Karpas-422 (cell line): ENCODE results near the gene MAGI1. TPM values are rescaled to one million over a fixed set of nuclear protein-coding genes. Genes with fewer than 3 reads are reported as not detected.
"Not testable (repeated sequence)": the region's sequence is repeated elsewhere in the genome, so short reads cannot be mapped to it uniquely, and the experiment has no call there.

Source experiments
- DNase-seq: peaks from one replicate; pipeline ENCODE4 v3.0.0-alpha.2; 2015
- H2AFZ ChIP-seq: fragments of 200-600 bp; sonication (generic); 2 replicates; pipeline ENCODE4 v1.6.1; 2014; ENCODE audit warnings: antibody characterized with exemption, low read length, mixed read lengths
- H3K27ac ChIP-seq: fragments of 200-600 bp; sonication (generic); 2 replicates; pipeline ENCODE4 v1.5.1; 2014; ENCODE audit warnings: mild to moderate bottlenecking, low read length, moderate library complexity
- H3K27me3 ChIP-seq: fragments of 200-600 bp; sonication (generic); 2 replicates; pipeline ENCODE4 v1.6.1; 2014; ENCODE audit warnings: low read length, mixed read lengths
- H3K36me3 ChIP-seq: fragments of 200-600 bp; sonication (generic); 2 replicates; pipeline ENCODE4 v1.6.1; 2014; ENCODE audit warnings: low read length, mixed read lengths; ENCODE audit not compliant: insufficient read depth
- H3K4me1 ChIP-seq: fragments of 200-600 bp; sonication (generic); 2 replicates; pipeline ENCODE4 v1.6.1; 2014; ENCODE audit warnings: mild to moderate bottlenecking, low read length, mixed read lengths
- H3K4me2 ChIP-seq: fragments of 200-600 bp; sonication (generic); 2 replicates; pipeline ENCODE4 v1.6.1; 2014; ENCODE audit warnings: low read length, low read depth, mild to moderate bottlenecking; ENCODE audit not compliant: poor library complexity, severe bottlenecking
- H3K4me3 ChIP-seq: fragments of 200-600 bp; sonication (generic); 2 replicates; pipeline ENCODE4 v1.5.1; 2014; ENCODE audit warnings: mild to moderate bottlenecking, antibody characterized with exemption, low read length, mixed read lengths
- H3K79me2 ChIP-seq: fragments of 200-600 bp; sonication (generic); 2 replicates; pipeline ENCODE4 v1.6.1; 2014; ENCODE audit warnings: mild to moderate bottlenecking, low read length, mixed read lengths
- H3K9ac ChIP-seq: fragments of 200-600 bp; sonication (generic); 2 replicates; pipeline ENCODE4 v1.6.0; 2014; ENCODE audit warnings: low read length
- H3K9me2 ChIP-seq: fragments of 200-600 bp; sonication (generic), shearing (Covaris generic); replicated peaks from 2 replicates; pipeline ENCODE4 v1.6.0; 2014; ENCODE audit warnings: mild to moderate bottlenecking, low read length, moderate library complexity; ENCODE audit not compliant: insufficient read depth
- H3K9me3 ChIP-seq: fragments of 300-700, 200-600 bp; sonication (generic); 2 replicates; pipeline ENCODE4 v1.6.1; 2014; ENCODE audit warnings: low read length, mixed read lengths
- H4K20me1 ChIP-seq: fragments of 200-600 bp; sonication (generic); 2 replicates; pipeline ENCODE4 v1.6.1; 2014; ENCODE audit warnings: mild to moderate bottlenecking, antibody characterized with exemption, low read length, low read depth; ENCODE audit not compliant: insufficient read depth
- total RNA-seq: library from RNA; depleted of rRNA; stranded (reverse); fragments of >200 nt; shearing (Covaris generic); gene quantifications from 2 replicates; pipeline ENCODE4 v1.2.3, GENCODE V29; 2014; ENCODE audit warnings: low replicate concordance

The MAGI1 gene
- total RNA-seq, 1 experiment from 2014 or later = 0.71 TPM

DNA sequence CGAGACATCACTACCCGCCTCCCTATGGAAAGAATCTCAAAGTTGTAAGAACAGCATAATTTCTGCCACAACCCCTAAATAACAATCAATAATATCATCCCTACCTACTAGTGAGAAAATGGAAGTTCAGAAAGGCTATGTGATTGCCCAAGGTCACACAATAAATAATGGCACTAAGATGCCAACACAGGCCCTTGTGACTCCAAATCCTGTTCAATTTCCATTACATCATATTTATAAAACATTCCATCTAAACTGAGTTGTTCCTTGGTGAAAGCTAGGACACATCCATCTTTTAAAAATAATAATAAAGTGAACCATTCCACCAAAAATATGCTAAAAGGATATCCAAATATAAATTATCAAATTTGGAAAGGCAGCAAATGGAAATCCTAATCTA, 144.6 kb downstream of the MAGI1 start:
- H3K9ac ChIP-seq = no peak overlapping the region
- no peak overlapping the region for H2AFZ ChIP-seq
- no peak overlapping the region for H3K27ac ChIP-seq
- H3K9me2 ChIP-seq = no peaks in the 10 kb centered on the region
- no peak overlapping the region for H3K4me2 ChIP-seq
- H3K36me3 ChIP-seq = no peaks in the 10 kb centered on the region
- H4K20me1 ChIP-seq = no peaks in the 10 kb centered on the region
- no peaks in the 10 kb centered on the region for H3K4me1 ChIP-seq
- no peak overlapping the region for H3K4me3 ChIP-seq
- DNase-seq = no peak
- H3K9me3 ChIP-seq = no peaks in the 10 kb centered on the region
- H3K79me2 ChIP-seq = no peaks in the 10 kb centered on the region
- no peaks in the 10 kb centered on the region for H3K27me3 ChIP-seq

- H3K9me2 ChIP-seq = no peaks in the 10 kb centered on the region
- H2AFZ ChIP-seq = no peak overlapping the region
- no peak for DNase-seq
- H3K4me2 ChIP-seq = no peak overlapping the region
- no peaks in the 10 kb centered on the region for H3K36me3 ChIP-seq
- no peaks in the 10 kb centered on the region for H4K20me1 ChIP-seq
- no peaks in the 10 kb centered on the region for H3K9me3 ChIP-seq
- no peaks in the 10 kb centered on the region for H3K79me2 ChIP-seq
- no peaks in the 10 kb centered on the region for H3K4me1 ChIP-seq
- H3K9ac ChIP-seq = no peak overlapping the region
- H3K4me3 ChIP-seq = no peak overlapping the region
- H3K27ac ChIP-seq = no peak overlapping the region
- H3K27me3 ChIP-seq = no peaks in the 10 kb centered on the region
Observed at GRCh38 chr3:65893631-65894030, 145.1 kb downstream of the MAGI1 start.

GRCh38 chr3:65891477-65891876, 147.2 kb downstream of the MAGI1 start:
- not testable (repeated sequence) for DNase-seq, H3K4me2 ChIP-seq, H3K9me3 ChIP-seq, H3K27ac ChIP-seq, H4K20me1 ChIP-seq, H3K36me3 ChIP-seq, H3K4me1 ChIP-seq, H3K9me2 ChIP-seq, H2AFZ ChIP-seq, H3K4me3 ChIP-seq, H3K9ac ChIP-seq, H3K79me2 ChIP-seq, H3K27me3 ChIP-seq

- Histone ChIP-seq H3K4me2 (no peak overlapping the region), H4K20me1 (no peaks in the 10 kb centered on the region), H3K9ac (no peak overlapping the region), H3K27ac (no peak overlapping the region), H3K4me3 (no peak overlapping the region), H3K9me3 (no peaks in the 10 kb centered on the region), H3K36me3 (no peaks in the 10 kb centered on the region), H3K4me1 (no peaks in the 10 kb centered on the region), H3K9me2 (no peaks in the 10 kb centered on the region), H3K79me2 (no peaks in the 10 kb centered on the region), H2AFZ (no peak overlapping the region), H3K27me3 (no peaks in the 10 kb centered on the region)
- DNase-seq = no peak
Observed at GRCh38 chr3:65890328-65890727, 148.4 kb downstream of the MAGI1 start.

GRCh38 chr3:65889707-65890099, 149.0 kb downstream of the MAGI1 start:
- H3K9ac ChIP-seq = no peak overlapping the region
- no peaks in the 10 kb centered on the region for H3K9me3 ChIP-seq
- no peaks in the 10 kb centered on the region for H3K36me3 ChIP-seq
- H3K79me2 ChIP-seq = no peaks in the 10 kb centered on the region
- H3K4me3 ChIP-seq = no peak overlapping the region
- H3K9me2 ChIP-seq = no peaks in the 10 kb centered on the region
- H3K4me1 ChIP-seq = no peaks in the 10 kb centered on the region
- no peak overlapping the region for H3K27ac ChIP-seq
- H3K4me2 ChIP-seq = no peak overlapping the region
- no peaks in the 10 kb centered on the region for H3K27me3 ChIP-seq
- H2AFZ ChIP-seq = no peak overlapping the region
- no peaks in the 10 kb centered on the region for H4K20me1 ChIP-seq
- DNase-seq = no peak

DNA sequence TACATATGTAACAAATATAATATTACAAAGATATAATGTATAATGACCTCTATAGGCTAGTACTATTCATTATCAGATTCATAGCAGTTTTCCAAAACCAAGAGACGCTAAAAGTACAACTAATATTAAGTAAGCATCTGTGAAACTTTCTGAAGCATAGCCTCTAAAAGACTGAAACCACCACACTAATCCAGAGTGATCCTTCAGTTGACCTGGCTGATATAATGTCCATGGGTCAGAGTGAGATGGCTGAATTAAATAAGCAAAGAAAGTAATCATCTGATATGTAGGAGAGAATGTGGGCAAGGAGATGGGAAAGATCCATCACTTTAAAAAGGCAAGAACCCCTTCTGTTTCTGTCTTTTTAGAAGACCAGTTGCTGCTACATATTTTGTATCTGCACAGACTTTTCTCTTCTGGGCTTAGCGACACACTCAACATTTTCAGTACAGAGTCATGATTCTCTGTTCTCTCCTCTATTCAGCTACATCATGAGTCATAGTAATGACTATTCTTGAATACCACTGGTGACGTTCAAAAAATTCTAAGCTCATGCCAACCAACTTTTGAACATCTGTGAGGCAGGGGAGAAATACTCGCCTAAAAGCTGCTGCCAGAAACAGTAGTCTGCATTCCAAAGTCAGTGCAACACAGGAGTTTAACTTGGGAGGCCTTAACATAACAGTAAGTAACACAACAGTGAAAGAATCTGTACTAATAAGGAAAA, 149.6 kb downstream of the MAGI1 start:
- Histone ChIP-seq H3K9me2 (no peaks in the 10 kb centered on the region), H3K9me3 (no peaks in the 10 kb centered on the region), H2AFZ (no peak overlapping the region), H3K4me2 (no peak overlapping the region), H3K79me2 (no peaks in the 10 kb centered on the region), H3K4me3 (no peak overlapping the region), H3K27ac (no peak overlapping the region), H3K36me3 (no peaks in the 10 kb centered on the region), H3K9ac (no peak overlapping the region), H3K4me1 (no peaks in the 10 kb centered on the region), H4K20me1 (no peaks in the 10 kb centered on the region), H3K27me3 (no peaks in the 10 kb centered on the region)
- DNase-seq = no peak

GRCh38 chr3:65888196-65888595, 150.5 kb downstream of the MAGI1 start:
- Histone ChIP-seq H2AFZ (no peak overlapping the region), H3K27me3 (no peaks in the 10 kb centered on the region), H3K9ac (no peak overlapping the region), H4K20me1 (no peaks in the 10 kb centered on the region), H3K36me3 (no peaks in the 10 kb centered on the region), H3K9me3 (no peaks in the 10 kb centered on the region), H3K27ac (no peak overlapping the region), H3K4me1 (no peaks in the 10 kb centered on the region), H3K79me2 (no peaks in the 10 kb centered on the region), H3K4me2 (no peak overlapping the region), H3K4me3 (no peak overlapping the region), H3K9me2 (no peaks in the 10 kb centered on the region)
- DNase-seq = no peak

GRCh38 chr3:65886391-65886790, 152.3 kb downstream of the MAGI1 start:
- no peaks in the 10 kb centered on the region for H3K79me2 ChIP-seq
- no peak overlapping the region for H3K9ac ChIP-seq
- H3K27me3 ChIP-seq = no peaks in the 10 kb centered on the region
- no peaks in the 10 kb centered on the region for H3K4me1 ChIP-seq
- no peaks in the 10 kb centered on the region for H3K36me3 ChIP-seq
- H3K27ac ChIP-seq = no peak overlapping the region
- no peak overlapping the region for H3K4me3 ChIP-seq
- H2AFZ ChIP-seq = no peak overlapping the region
- H3K9me2 ChIP-seq = no peaks in the 10 kb centered on the region
- H4K20me1 ChIP-seq = no peaks in the 10 kb centered on the region
- no peak for DNase-seq
- no peak overlapping the region for H3K4me2 ChIP-seq
- H3K9me3 ChIP-seq = no peaks in the 10 kb centered on the region
